Urinary bladder (tissue), 4 donors: ENCODE results near the gene ZDHHC16. TPM values are rescaled to one million over a fixed set of nuclear protein-coding genes. Genes with fewer than 3 reads are reported as not detected.
"Not testable (repeated sequence)": the region's sequence is repeated elsewhere in the genome, so short reads cannot be mapped to it uniquely, and the experiment has no call there.

Experiments
- DNase-seq: peaks from one replicate; pipeline ENCODE4 v3.0.0-alpha.2; 2015; ENCODE audit errors: extremely low spot score
- H3K27ac ChIP-seq: one replicate; pipeline ENCODE4 v1.5.1; 2013; ENCODE audit warnings: low read depth, mild to moderate bottlenecking, moderate library complexity
- H3K36me3 ChIP-seq: one replicate; pipeline ENCODE4 v1.6.1; 2013; ENCODE audit warnings: mild to moderate bottlenecking, moderate library complexity; ENCODE audit not compliant: insufficient read depth
- H3K4me1 ChIP-seq: one replicate; pipeline ENCODE4 v1.6.1; 2013; ENCODE audit warnings: mild to moderate bottlenecking, moderate library complexity; ENCODE audit not compliant: insufficient read depth
- H3K4me3 ChIP-seq: one replicate; pipeline ENCODE4 v1.5.1; 2013; ENCODE audit warnings: low read depth, low read length
- WGBS: extraction: QIAGEN DNeasy Blood & Tissue Kit; methylation state at CpG from one replicate; pipeline ENCODE4 v1.1.7; 2013; 5-methylcytosine and 5-hydroxymethylcytosine counted together
- polyA plus RNA-seq: library from polyadenylated mRNA; stranded (reverse); fragments of 200-250 nt; gene quantifications from one replicate; pipeline ENCODE4 v1.2.3, GENCODE V29; 2013
- total RNA-seq: library from RNA; depleted of rRNA; stranded (reverse); fragments of >200 nt; gene quantifications from one replicate; pipeline ENCODE4 v1.2.3, GENCODE V29; 2014
- donor health status: healthy with polysubstance abuse.
- donor health status: healthy.

Gene ZDHHC16
- total RNA-seq (23.2 TPM), polyA plus RNA-seq (25.0 TPM)

GRCh38 chr10:97445722-97446639 lies at the start of gene ZDHHC16, which contains the start of gene EXOSC1:
Gene ZDHHC16 (plus strand): TSS chr10:97446175. CDS start chr10:97451676, 5,501 bp downstream.
Gene EXOSC1 (minus strand): TSS chr10:97446006. CDS start chr10:97445985, 21 bp downstream.
- Histone ChIP-seq H3K4me3 (peak within 1 kb of the TSS; percentile 64), H3K27ac (no peak within 1 kb of the TSS), H3K36me3 (no peaks in the 10 kb centered on the region), H3K4me1 (no peaks in the 10 kb centered on the region)
- DNase-seq, result peak; percentile 95
- WGBS, result under 1% methylated on average over 66 of the region's 66 CpGs

DNA sequence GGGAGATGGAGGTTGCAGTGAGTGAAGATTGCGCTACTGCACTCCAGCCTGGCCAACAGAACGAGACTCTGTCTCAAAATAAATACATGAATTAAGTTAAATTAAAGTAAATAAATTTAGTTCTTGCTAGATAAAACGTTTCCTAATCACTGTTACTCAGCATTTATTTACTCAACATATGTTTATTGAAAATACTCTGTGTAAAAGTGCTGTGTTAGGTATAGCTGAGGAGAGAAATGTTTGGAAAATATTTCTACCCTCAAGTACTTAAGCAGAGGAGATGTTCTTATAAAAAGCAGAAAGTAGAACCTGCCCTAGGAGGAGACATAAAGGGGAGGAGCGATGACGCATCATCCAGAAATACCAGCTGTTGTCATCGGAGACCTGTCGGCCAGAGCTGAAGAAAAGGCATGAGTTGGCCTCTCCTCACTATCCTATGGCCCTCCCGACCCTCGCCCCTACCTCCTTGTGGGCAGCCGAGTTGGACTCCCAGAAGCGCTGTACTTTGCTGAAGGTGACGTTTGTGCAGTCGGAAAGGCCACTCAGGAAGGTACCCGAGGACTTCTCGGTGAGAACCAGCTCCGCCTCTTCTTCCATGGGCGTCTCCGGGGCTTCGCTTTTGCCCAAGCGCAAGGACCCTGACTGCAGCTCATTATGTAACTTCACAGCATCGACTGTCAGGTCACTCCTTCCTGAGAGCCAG lies 46.0 kb upstream of the ZDHHC16 start:
- DNase-seq, result no peak
- H3K4me3 ChIP-seq, result peak overlapping the region; percentile 63

DNA sequence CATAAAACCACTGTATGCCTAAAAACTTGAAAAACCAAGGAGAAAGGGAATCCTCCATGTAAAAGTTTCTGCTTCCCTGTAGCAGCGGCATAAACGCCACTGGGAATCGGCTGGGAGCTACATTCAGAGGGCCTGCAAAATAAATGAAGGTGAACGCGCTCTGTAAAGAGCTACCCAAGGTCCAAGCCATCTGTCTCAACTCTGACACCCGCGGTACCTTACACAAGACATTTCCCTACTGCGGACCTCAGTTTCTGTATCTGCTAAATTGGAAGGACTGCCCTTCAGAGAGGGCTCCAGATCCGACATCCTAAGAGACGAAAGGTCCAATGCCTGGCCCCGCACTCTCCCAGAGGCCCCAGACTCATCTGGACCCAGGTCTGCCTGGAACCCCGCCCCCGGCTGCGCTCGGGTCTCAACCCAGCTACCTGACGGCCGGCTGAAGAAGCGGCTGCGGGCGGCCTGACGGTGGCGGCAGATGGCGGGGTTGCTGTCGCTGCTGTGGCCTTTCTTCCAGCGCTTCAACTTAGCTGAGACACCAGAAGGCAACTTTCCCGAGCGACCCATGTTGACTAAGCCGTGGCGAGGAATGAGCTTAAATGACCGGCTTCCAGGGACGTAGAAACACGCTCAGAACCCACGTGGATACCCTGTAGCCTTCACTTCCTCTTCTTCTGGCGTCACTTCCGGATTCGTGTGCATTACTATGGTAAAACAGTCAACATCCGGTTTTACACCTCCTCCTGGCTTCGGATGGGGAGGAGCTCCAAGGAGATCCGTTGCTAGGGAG lies 45.1 kb upstream of the ZDHHC16 start, which contains the start of gene RRP12:
TSS of gene RRP12 (minus strand) at position 676 of the 790 bp plus-strand sequence. CDS start at position 567, 109 bp downstream.
- Histone ChIP-seq H3K4me3 (peak within 1 kb of the TSS; percentile 63), H3K4me1 (peaks cover 2% of the 10 kb centered on the region), H3K27ac (peak within 1 kb of the TSS; percentile 54), H3K36me3 (no peaks in the 10 kb centered on the region)
- under 1% methylated on average over 39 of the region's 39 CpGs for WGBS
- DNase-seq, result peak; percentile 99

More for the DNA sequence above, 46.0 kb upstream of the ZDHHC16 start:
- H3K36me3 ChIP-seq, result no peaks in the 10 kb centered on the region
- no peak overlapping the region for H3K27ac ChIP-seq
- peaks cover 2% of the 10 kb centered on the region for H3K4me1 ChIP-seq
- WGBS, result 38% methylated on average over 21 of the region's 21 CpGs

DNA sequence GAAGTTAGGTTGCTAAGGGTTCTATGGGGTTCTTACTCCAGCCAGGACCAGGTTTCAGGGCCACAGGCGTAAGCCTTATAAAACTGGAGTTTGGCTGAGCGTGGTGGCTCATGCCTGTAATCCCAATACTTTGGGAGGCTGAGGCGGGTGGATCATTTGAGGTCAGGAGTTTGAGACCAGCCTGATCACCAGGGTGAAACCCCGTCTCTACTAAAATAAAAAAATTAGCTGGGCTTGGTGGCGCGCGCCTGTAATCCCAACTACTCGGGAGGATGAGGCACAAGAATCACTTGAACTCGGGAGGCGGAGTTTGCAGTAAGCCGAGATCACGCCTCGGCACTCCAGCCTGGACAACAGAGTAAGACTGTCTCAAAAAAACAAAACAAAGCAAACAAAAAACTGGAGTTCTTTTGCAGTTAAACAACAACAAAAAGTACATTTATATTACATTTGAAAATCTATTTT lies 44.5 kb upstream of the ZDHHC16 start:
- Histone ChIP-seq H3K27ac (no peak overlapping the region), H3K36me3 (no peaks in the 10 kb centered on the region), H3K4me3 (peak overlapping the region; percentile 63)

GRCh38 chr10:97404044-97404443 lies 41.9 kb upstream of the ZDHHC16 start:
- Histone ChIP-seq H3K4me1 (peaks cover 2% of the 10 kb centered on the region), H3K27ac (no peak overlapping the region), H3K4me3 (no peak overlapping the region), H3K36me3 (no peaks in the 10 kb centered on the region)
- no peak for DNase-seq

More for the DNA sequence above, 44.5 kb upstream of the ZDHHC16 start:
- WGBS, result 64% methylated on average over 13 of the region's 13 CpGs
- H3K4me1 ChIP-seq, result peaks cover 2% of the 10 kb centered on the region
- DNase-seq, result no peak

- Histone ChIP-seq H3K36me3 (no peaks in the 10 kb centered on the region), H3K27ac (no peak overlapping the region), H3K4me3 (no peak overlapping the region), H3K4me1 (no peaks in the 10 kb centered on the region)
- no peak for DNase-seq
- 74% methylated on average over 3 of the region's 3 CpGs for WGBS
These were observed 39.9 kb upstream of the ZDHHC16 start for GRCh38 chr10:97406064-97406463.

DNA sequence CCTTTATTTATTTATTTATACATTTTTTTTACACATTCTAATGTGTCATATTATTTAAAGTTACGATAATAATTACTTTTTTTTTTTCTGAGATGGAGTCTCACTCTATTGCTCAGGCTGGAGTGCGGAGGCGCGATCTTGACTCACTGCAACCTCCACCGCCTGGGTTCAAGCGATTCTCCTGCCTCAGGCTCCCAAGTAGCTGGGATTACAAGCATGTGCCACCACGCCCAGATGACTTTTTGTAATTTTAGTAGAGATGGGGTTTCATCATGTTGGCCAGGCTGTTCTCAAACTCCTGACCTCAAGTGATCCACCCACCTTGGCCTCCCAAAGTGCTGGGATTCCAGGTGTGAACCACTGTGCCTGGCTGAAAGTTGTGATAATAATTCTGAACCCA lies 39.5 kb upstream of the ZDHHC16 start:
- WGBS, result 88% methylated on average over 7 of the region's 7 CpGs
- not testable (repeated sequence) for H3K27ac ChIP-seq, H3K4me3 ChIP-seq, H3K36me3 ChIP-seq, H3K4me1 ChIP-seq, DNase-seq

GRCh38 chr10:97407211-97407951 lies 38.6 kb upstream of the ZDHHC16 start:
- H3K4me3 ChIP-seq, result no peak overlapping the region
- H3K4me1 ChIP-seq, result no peaks in the 10 kb centered on the region
- no peaks in the 10 kb centered on the region for H3K36me3 ChIP-seq
- 4% methylated on average over 10 of the region's 10 CpGs for WGBS
- H3K27ac ChIP-seq, result no peak overlapping the region
- peak; percentile 66 for DNase-seq

DNA sequence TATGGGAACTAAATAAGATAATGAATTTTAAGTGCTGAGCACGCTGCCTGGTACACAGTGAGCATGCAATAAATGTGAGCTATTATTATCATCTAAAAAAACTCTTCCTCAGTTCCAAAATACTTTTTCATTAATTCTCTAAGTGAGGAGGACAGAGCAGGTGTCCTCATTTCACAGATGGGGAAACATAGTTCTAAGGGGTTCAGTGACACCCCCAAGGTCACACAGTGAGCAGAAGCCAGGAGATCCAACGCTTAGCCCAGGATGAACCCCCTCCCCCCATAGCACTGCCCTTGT lies 38.1 kb upstream of the ZDHHC16 start:
- DNase-seq, result no peak
- WGBS, result 89% methylated on average over 2 of the region's 2 CpGs
- no peaks in the 10 kb centered on the region for H3K36me3 ChIP-seq
- H3K4me3 ChIP-seq, result no peak overlapping the region
- no peak overlapping the region for H3K27ac ChIP-seq
- H3K4me1 ChIP-seq, result no peaks in the 10 kb centered on the region

DNA sequence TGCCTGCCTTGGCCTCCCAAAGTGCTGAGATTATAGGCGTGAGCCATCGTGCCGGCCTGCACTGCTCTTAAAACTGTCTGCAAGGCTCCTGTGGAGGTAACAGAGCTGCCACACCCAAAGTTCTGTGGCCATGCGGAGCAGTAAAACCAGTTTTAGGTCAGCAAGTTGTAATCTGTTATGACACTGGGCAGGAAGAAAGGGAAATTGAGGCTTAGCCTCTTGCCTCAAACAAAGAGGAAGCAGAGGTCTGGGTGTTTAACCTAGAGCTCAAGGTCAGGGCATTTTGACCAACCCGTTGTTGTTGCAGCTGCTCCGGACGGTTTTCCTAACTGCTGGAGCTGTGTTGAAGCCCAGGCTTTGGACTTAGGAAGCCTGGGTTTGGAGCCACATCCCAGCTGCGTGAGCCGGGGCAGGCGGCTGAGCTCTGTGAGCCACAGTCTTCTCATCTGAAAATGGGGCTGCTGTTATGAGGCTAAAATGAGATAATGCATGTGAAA lies 37.4 kb upstream of the ZDHHC16 start:
- no peak overlapping the region for H3K4me3 ChIP-seq
- DNase-seq, result peak; percentile 40
- H3K27ac ChIP-seq, result no peak overlapping the region
- 72% methylated on average over 10 of the region's 10 CpGs for WGBS
- no peaks in the 10 kb centered on the region for H3K36me3 ChIP-seq
- H3K4me1 ChIP-seq, result no peaks in the 10 kb centered on the region

DNA sequence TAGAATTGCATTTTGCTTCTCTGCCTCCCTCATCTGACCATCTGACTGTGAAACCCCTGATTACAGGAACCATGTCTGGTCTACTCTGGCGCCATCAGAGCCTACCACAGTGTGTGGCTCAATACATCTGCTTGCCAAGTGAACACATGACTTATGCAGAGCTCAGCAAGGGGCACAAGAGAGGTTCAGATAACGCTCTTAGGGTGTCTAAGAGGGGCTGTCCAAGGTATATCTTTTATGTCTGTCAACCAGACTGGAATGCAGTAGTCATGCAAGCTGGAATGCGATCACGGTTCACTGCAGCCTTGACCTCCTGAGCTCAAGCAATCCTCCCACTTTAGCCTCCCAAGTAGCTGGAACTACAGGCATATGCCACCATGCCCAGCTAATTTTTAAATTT lies 34.6 kb upstream of the ZDHHC16 start:
- Histone ChIP-seq H3K27ac (no peak overlapping the region), H3K36me3 (no peaks in the 10 kb centered on the region), H3K4me1 (no peaks in the 10 kb centered on the region), H3K4me3 (no peak overlapping the region)
- 76% methylated on average over 4 of the region's 4 CpGs for WGBS
- DNase-seq, result no peak

DNA sequence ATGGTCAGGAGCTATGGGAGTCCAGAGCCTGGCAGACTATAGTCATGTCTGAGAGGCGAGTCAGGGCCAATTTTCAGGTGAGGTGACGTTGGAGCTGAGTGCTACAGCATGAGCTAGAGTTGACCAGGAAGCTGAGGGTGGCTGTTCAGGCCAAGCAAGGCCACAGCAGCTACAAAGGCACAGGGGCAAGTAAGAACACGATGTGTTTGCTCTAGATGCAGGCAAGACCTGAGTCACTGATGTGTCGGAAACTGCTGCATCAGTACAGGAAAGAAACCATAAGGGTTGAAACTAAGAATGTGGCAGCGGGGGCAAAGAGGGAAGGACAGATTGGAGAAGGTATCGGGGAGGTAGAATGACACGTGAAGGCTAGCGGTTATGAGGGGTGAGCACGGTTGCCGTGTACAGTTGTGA lies 33.1 kb upstream of the ZDHHC16 start:
- no peak overlapping the region for H3K4me3 ChIP-seq
- 84% methylated on average over 10 of the region's 10 CpGs for WGBS

More for the DNA sequence above, 33.1 kb upstream of the ZDHHC16 start:
- Histone ChIP-seq H3K4me1 (no peaks in the 10 kb centered on the region), H3K36me3 (no peaks in the 10 kb centered on the region), H3K27ac (no peak overlapping the region)
- DNase-seq, result peak; percentile 50
